Neural cell (in vitro differentiated cells): ENCODE results near the gene CD83. TPM values are rescaled to one million over a fixed set of nuclear protein-coding genes. Genes with fewer than 3 reads are reported as not detected.

Experiments used
- H2AFZ ChIP-seq: fragments of 200-600, 300-800 bp; sonication (generic), shearing (Covaris generic); 2 replicates; pipeline ENCODE4 v1.6.0; 2014; ENCODE audit warnings: low read depth, mild to moderate bottlenecking, antibody characterized with exemption, low read length, moderate library complexity
- H3F3A ChIP-seq: fragments of 200-600 bp; shearing (Covaris generic); 2 replicates; pipeline ENCODE4 v1.6.1; 2016; ENCODE audit warnings: mild to moderate bottlenecking, moderate library complexity, mixed read lengths, antibody characterized with exemption, low read length; ENCODE audit not compliant: insufficient read depth, poor library complexity, severe bottlenecking
- H3K27ac ChIP-seq: fragments of 200-600, 300-800 bp; sonication (generic), shearing (Covaris generic); 2 replicates; pipeline ENCODE4 v1.5.1; 2014; ENCODE audit warnings: mild to moderate bottlenecking, low read length, moderate library complexity
- H3K27me3 ChIP-seq: fragments of 300-800, 200-600 bp; sonication (generic), shearing (Covaris generic); 2 replicates; pipeline ENCODE4 v1.6.0; 2014; ENCODE audit warnings: mild to moderate bottlenecking, low read depth, low read length, moderate library complexity; ENCODE audit not compliant: insufficient read depth
- H3K36me3 ChIP-seq: fragments of 300-800, 200-600 bp; sonication (generic), shearing (Covaris generic); 2 replicates; pipeline ENCODE4 v1.5.1; 2014; ENCODE audit warnings: mild to moderate bottlenecking, antibody characterized with exemption, low read length, moderate library complexity; ENCODE audit not compliant: insufficient read depth
- H3K4me2 ChIP-seq: fragments of 300-800, 200-600 bp; sonication (generic), shearing (Covaris generic); 2 replicates; pipeline ENCODE4 v1.6.0; 2014; ENCODE audit warnings: mild to moderate bottlenecking, low read length
- H3K4me3 ChIP-seq: fragments of 300-800, 200-600 bp; sonication (generic), shearing (Covaris generic); 2 replicates; pipeline ENCODE4 v1.5.1; 2014; ENCODE audit warnings: mild to moderate bottlenecking, low read length, moderate library complexity
- H3K79me2 ChIP-seq: fragments of 200-600 bp; shearing (Covaris generic); replicated peaks from 2 replicates; pipeline ENCODE4 v1.6.0; 2014; ENCODE audit warnings: mild to moderate bottlenecking, low read length, moderate library complexity; ENCODE audit not compliant: insufficient read depth
- H3K9ac ChIP-seq: fragments of 300-800, 200-600 bp; sonication (generic), shearing (Covaris generic); 2 replicates; pipeline ENCODE4 v1.6.1; 2016; ENCODE audit warnings: mild to moderate bottlenecking, low read length, mixed read lengths
- H3K9me2 ChIP-seq: fragments of 200-600 bp; shearing (Covaris generic); 2 replicates; pipeline ENCODE4 v1.6.1; 2016; ENCODE audit warnings: mild to moderate bottlenecking, low read length, mixed read lengths; ENCODE audit not compliant: insufficient read depth
- H3K9me3 ChIP-seq: fragments of 200-600, 300-800 bp; sonication (generic), shearing (Covaris generic); 2 replicates; pipeline ENCODE4 v1.6.1; 2016; ENCODE audit warnings: mild to moderate bottlenecking, mixed run types, low read length, moderate library complexity, mixed read lengths
- H4K20me1 ChIP-seq: fragments of 200-600 bp; shearing (Covaris generic); 2 replicates; pipeline ENCODE4 v1.6.1; 2016; ENCODE audit warnings: mild to moderate bottlenecking, mixed run types; ENCODE audit not compliant: insufficient read depth
- EP300 ChIP-seq: fragments of 450-650 bp; conservative IDR thresholded peaks from 2 replicates; pipeline ENCODE4 v1.6.1; 2014; ENCODE audit warnings: antibody characterized with exemption, mild to moderate bottlenecking, moderate library complexity; ENCODE audit not compliant: poor library complexity, severe bottlenecking
- EZH2 ChIP-seq: fragments of 200-600, 300-800 bp; shearing (Covaris generic), sonication (generic); IDR thresholded peaks from 2 replicates; pipeline ENCODE4 v1.6.1; 2014; ENCODE audit warnings: antibody characterized with exemption, low read length, borderline replicate concordance, mild to moderate bottlenecking; ENCODE audit not compliant: insufficient read depth, poor library complexity, severe bottlenecking
- MXI1 ChIP-seq: fragments of 450-650 bp; conservative IDR thresholded peaks from 2 replicates; pipeline ENCODE4 v1.6.1; 2014; ENCODE audit warnings: antibody characterized with exemption, mild to moderate bottlenecking; ENCODE audit not compliant: poor library complexity, severe bottlenecking
- POLR2AphosphoS5 ChIP-seq: IDR thresholded peaks from 2 replicates; pipeline ENCODE4 v1.6.1; 2012
- RAD21 ChIP-seq: fragments of 450-650 bp; conservative IDR thresholded peaks from 2 replicates; pipeline ENCODE4 v1.6.1; 2014; ENCODE audit warnings: antibody characterized with exemption, mild to moderate bottlenecking, moderate library complexity
- REST ChIP-seq: IDR thresholded peaks from 2 replicates; pipeline ENCODE4 v1.6.1; 2012; ENCODE audit warnings: borderline replicate concordance
- SMC3 ChIP-seq: fragments of 450-650 bp; conservative IDR thresholded peaks from 2 replicates; pipeline ENCODE4 v1.6.1; 2014; ENCODE audit warnings: antibody characterized with exemption, mild to moderate bottlenecking, moderate library complexity; ENCODE audit not compliant: poor library complexity
- TAF1 ChIP-seq: IDR thresholded peaks from 2 replicates; pipeline ENCODE4 v1.6.1; 2012; ENCODE audit warnings: low read depth
- polyA plus RNA-seq: library from polyadenylated mRNA; depleted of rRNA; stranded (reverse); fragments of >200 nt; gene quantifications from 2 replicates; pipeline ENCODE4 v1.2.3, GENCODE V29; 2014
- TF ChIP-seq, protein P1 (sequence below): fragments of 450-650 bp; IDR thresholded peaks from 2 replicates; pipeline ENCODE4 v1.5.1; 2014; ENCODE audit warnings: antibody characterized with exemption, mild to moderate bottlenecking, moderate library complexity; ENCODE audit not compliant: poor library complexity, severe bottlenecking

The CD83 gene
- polyA plus RNA-seq, 1 donor from 2014 or later, result 17.0 TPM

- H3K36me3 ChIP-seq, result no peaks in the 10 kb centered on the region
- no peak for TF ChIP-seq REST
- TF ChIP-seq EZH2, result no peak
- TF ChIP-seq RAD21, result no peak
- TF ChIP-seq MXI1, result no peak
- no peak for TF ChIP-seq SMC3
- TF ChIP-seq EP300, result no peak
- TF ChIP-seq, protein P1, sequence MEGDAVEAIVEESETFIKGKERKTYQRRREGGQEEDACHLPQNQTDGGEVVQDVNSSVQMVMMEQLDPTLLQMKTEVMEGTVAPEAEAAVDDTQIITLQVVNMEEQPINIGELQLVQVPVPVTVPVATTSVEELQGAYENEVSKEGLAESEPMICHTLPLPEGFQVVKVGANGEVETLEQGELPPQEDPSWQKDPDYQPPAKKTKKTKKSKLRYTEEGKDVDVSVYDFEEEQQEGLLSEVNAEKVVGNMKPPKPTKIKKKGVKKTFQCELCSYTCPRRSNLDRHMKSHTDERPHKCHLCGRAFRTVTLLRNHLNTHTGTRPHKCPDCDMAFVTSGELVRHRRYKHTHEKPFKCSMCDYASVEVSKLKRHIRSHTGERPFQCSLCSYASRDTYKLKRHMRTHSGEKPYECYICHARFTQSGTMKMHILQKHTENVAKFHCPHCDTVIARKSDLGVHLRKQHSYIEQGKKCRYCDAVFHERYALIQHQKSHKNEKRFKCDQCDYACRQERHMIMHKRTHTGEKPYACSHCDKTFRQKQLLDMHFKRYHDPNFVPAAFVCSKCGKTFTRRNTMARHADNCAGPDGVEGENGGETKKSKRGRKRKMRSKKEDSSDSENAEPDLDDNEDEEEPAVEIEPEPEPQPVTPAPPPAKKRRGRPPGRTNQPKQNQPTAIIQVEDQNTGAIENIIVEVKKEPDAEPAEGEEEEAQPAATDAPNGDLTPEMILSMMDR, result no peak
- TF ChIP-seq TAF1, result no peak
- TF ChIP-seq POLR2AphosphoS5, result no peak
- H3K79me2 ChIP-seq, result no peaks in the 10 kb centered on the region
- H3K27ac ChIP-seq, result no peak overlapping the region
- no peak overlapping the region for H3K4me3 ChIP-seq
- H3K4me2 ChIP-seq, result no peak overlapping the region
- no peaks in the 10 kb centered on the region for H3K9me3 ChIP-seq
- no peaks in the 10 kb centered on the region for H3K9me2 ChIP-seq
- H2AFZ ChIP-seq, result no peak overlapping the region
- H4K20me1 ChIP-seq, result no peaks in the 10 kb centered on the region
- no peaks in the 10 kb centered on the region for H3F3A ChIP-seq
- no peak overlapping the region for H3K9ac ChIP-seq
- H3K27me3 ChIP-seq, result no peaks in the 10 kb centered on the region
These were observed 34.3 kb upstream of the CD83 start for GRCh38 chr6:14083262-14083661.

- H3K4me3 ChIP-seq, result no peak overlapping the region
- H2AFZ ChIP-seq, result no peak overlapping the region
- TF ChIP-seq EZH2, result no peak
- TF ChIP-seq RAD21, result no peak
- no peak for TF ChIP-seq MXI1
- no peak for TF ChIP-seq REST
- TF ChIP-seq TAF1, result no peak
- TF ChIP-seq, protein P1, result no peak
- TF ChIP-seq SMC3, result no peak
- TF ChIP-seq EP300, result no peak
- no peak for TF ChIP-seq POLR2AphosphoS5
- H3K9ac ChIP-seq, result no peak overlapping the region
- no peaks in the 10 kb centered on the region for H3K9me2 ChIP-seq
- no peaks in the 10 kb centered on the region for H3F3A ChIP-seq
- no peak overlapping the region for H3K27ac ChIP-seq
- H3K36me3 ChIP-seq, result no peaks in the 10 kb centered on the region
- no peaks in the 10 kb centered on the region for H3K9me3 ChIP-seq
- H3K4me2 ChIP-seq, result no peak overlapping the region
- H3K79me2 ChIP-seq, result no peaks in the 10 kb centered on the region
- H4K20me1 ChIP-seq, result no peaks in the 10 kb centered on the region
- H3K27me3 ChIP-seq, result no peaks in the 10 kb centered on the region
These were observed 33.8 kb upstream of the CD83 start for GRCh38 chr6:14083751-14084150.
